SKM-1 (cell line): ENCODE data around the gene CLEC4A.
"Not testable (repeated sequence)": the region's sequence is repeated elsewhere in the genome, so short reads cannot be mapped to it uniquely, and the experiment has no call there.

Experiments used
- DNase-seq: peaks from one replicate; lab custom pipeline; 2025; ENCODE audit not compliant: unreplicated experiment; lab: John Stamatoyannopoulos, UW

Gene CLEC4A

DNA sequence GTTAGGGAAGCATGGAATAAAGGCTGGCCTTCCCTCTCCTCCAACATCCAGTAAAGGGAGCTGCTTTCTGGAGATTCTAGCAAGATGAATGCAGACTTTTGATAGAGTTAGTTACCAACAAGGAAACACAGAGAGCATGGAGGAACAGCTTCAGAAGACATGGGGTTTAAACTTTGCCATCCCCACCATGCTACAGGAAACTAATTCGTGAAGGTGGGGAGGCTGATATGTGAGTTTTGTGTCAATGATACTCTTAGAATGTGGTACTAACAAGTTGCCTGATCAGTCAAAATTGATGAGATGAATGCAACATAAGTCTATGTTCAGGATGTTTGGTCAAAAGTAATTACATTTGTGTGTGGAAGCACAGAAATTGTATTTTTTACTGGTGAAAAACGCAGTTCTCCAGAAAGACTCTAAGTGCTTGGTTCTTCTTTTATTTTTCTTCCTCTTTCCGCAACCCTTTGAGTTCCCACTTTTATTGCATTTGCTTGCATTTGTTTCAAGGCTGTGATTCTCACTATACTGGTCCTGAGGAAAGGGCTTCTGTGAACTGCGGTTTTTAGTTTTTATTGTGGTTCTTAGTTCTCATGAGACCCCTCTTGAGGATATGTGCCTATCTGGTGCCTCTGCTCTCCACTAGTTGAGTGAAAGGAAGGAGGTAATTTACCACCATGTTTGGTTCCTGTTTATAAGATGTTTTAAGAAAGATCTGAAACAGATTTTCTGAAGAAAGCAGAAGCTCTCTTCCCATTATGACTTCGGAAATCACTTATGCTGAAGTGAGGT, at the start of gene CLEC4A:
Gene CLEC4A (plus strand): TSS at position 494 of the 789 bp plus-strand sequence. CDS start 262 bp downstream, at position 756.
- peak; percentile 30 for DNase-seq

DNA sequence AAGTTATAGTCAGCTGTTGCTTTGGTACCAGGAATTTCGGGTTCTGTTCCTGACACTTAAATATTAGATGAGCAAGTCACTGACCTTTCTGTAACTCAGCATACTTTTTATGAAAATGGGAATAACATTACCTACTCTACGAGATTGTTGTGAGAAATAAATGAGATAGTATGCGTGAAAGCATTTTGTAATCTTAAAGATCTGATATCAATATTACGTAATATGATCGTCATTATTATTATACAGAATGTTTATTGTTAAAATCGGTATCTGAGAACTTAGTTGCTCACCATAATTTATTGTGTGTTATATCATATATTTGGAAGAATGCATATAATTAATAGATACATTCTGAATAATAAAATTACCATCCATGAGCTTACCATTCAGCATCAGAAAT, 47.5 kb upstream of the CLEC4A start:
- DNase-seq, result no peak

DNA sequence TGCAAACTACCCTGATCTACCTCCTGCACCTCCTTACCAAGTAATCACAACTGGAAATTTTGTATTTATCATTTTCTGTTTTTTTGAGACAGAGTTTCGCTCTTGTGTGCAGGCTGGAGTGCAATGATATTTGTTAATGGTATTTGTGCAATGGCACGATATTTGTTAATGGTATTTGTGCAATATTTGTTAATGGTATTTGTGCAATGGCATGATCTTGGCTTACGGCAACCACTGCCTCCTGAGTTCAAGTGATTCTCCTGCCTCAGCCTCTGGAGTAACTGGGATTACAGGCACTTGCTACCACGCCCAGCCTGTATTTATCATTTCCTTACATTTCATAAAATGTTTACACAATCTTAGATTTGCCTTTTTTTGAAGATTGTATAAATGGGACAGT, 47.1 kb upstream of the CLEC4A start:
- DNase-seq, result no peak

DNA sequence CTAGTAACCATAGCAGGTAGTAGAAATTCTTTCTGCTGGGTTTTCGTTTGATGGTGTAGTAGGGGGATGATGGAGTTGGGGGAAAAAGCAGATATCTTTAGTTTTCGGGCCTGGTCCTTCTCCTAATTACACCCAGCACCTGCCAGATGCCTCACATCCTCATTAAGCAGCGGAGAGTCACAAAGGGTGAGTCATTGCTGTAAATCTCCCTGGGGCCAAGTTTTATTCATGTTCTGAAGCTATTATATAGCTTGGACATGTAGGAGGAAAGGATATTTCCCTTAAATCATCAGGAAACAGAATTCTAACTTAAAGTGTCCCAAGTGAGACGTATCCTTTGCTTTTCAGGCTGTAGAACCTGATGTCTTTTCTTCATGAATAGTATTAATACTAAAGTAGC, 46.2 kb upstream of the CLEC4A start:
- no peak for DNase-seq

DNA sequence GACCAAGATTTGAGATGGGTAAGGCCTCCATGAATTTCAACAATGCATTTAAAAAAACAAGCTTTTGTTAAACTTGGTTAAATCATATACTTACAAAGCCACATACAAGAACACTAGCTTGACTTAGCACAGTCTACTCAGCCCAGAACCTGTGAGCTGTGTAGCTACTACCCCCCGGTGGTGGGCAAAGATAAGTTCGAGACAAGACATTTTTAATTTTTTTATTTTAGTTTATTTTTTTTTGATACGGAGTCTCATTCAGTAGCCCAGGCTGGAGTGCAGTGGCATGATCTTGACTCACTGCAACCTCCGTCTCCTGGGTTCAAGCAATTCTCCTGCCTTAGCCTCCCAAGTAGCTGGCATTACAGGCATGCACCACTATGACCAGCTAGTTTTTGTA, 45.0 kb upstream of the CLEC4A start:
- no peak for DNase-seq

- no peak for DNase-seq
Observed at GRCh38 chr12:8078916-8079315, 44.5 kb upstream of the CLEC4A start.

DNA sequence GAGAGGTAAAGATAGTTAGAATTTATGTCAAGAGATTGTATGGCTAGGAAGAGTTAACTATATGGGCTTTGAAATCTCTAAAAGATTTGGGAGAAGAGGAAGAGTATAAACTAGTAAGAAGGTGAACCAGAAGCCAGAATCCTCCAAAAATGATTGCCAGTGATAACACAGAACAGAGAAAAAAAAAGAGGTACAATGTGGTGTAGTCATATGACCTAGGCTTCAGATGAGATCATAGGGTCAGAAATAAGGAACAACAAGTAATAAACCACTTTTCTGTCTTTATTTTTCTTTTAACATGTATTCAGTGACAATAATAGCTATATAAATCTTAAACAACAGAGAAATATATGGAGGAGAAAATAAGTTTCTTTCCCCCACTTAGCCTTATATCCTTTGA, 43.3 kb upstream of the CLEC4A start:
- DNase-seq, result no peak

GRCh38 chr12:8081251-8081920, 42.0 kb upstream of the CLEC4A start:
- no peak for DNase-seq

GRCh38 chr12:8082808-8083100, 40.7 kb upstream of the CLEC4A start:
- no peak for DNase-seq

DNA sequence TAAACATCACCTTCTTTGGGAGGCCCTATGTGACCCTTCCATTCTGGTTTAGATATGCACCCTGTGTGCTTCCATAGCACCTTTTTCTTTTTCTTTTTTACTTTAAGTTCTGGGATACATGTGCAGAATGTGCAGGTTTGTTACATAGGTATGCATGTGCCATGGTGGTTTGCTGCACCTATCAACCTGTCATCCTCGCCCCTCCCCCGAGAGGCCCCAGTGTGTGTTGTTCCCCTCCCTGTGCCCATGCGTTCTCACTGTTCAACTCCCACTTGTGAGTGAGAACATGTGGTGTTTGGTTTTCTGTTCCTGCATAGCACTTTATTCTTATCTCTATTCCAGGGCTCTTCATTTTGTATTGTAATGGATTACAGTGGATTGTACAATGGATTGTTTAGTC, 39.1 kb upstream of the CLEC4A start:
- DNase-seq, result not testable (repeated sequence)

DNA sequence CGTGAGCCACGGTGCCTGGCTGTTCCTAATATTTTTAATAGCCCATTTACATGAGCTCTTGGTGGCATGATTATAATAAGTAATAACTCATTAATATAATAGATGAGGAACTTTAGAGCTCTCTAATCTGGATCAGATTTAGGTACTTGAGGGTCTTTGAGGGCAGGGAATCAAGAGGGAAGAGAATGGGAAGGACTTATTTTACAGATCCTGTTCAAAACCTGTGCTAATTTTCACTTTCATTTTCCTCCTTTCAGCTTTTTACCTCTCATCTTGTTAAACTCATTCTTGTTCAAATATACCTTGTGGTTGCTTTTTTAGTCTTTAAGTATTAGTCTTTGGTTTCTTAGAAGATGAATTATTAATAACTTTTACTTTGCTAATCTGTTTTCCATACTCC, 35.8 kb upstream of the CLEC4A start:
- no peak for DNase-seq

DNA sequence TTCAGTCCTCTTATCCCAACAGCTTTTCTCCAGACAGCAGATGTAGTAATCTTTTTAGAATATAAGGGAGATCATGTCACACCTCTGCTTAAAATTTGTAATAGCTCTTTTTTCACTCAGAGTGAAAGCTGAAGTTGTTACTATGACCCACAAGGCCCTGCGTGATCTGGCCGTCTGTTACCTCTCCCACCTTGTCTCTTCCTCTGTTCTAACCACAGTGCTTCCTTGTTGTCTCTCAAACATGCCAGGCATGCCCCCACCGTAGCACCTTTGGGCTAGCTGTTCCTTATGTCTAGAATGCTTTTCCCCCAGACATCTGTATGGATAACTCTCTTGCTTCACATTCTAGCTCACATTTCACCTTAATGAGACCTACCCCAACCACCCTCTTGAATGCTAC, 34.8 kb upstream of the CLEC4A start:
- DNase-seq, result no peak

DNA sequence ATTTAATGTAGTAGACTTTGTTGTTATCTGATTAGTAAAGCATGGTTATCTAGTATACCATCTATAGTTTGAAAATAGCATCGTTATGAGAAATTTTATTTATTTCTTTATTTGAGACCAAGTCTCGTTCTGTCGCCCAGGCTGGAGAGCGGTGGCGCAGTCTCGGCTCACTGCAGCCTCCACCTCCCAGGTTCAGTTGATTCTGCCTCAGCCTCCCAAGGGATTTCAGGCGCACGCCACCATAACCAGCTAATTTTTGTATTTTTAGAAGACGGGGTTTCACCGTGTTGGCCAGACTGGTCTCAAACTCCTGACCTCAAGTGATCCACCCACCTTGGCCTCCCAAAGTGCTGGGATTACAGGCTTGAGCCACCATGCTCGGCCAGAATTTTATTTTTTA, 34.1 kb upstream of the CLEC4A start:
- DNase-seq, result not testable (repeated sequence)

DNA sequence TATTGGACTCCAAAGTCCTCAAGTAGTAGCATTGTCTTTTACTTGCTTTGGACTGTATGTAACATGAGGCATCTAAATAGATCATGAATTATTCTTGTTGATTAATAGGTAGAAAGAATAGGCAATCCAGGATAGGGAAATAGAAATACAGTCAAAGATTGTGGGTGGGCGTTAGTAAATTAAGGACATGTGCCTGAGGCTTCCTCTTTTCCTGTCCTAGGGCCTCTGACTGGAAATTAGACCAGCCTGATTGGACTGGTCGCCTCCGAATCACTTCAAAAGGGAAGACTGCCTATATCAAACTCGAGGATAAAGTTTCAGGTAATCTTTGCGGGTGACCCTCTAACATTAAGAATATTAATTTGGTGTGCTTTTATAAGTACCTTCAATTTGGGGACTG, 33.7 kb upstream of the CLEC4A start:
- DNase-seq, result no peak

DNA sequence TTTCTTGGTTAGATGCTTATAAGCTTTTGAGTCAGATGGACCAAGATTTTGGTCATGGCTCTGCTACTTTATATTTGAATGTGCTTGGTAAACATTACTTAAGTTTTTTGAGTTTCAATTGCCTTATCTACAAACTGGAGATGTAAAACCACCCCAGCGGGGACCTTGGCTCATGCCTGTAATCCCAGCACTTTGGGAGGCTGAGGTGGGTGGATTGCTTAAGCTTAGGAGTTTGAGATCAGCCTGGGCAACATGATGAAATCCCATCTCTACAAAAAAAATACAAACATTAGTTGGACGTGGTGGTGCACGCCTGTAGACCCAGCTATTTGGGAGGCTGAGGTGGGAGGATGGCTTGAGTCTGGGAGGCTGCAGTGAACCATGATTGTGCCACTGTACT, 30.1 kb upstream of the CLEC4A start:
- DNase-seq, result no peak

GRCh38 chr12:8096281-8096915, 27.0 kb upstream of the CLEC4A start:
- no peak for DNase-seq

DNA sequence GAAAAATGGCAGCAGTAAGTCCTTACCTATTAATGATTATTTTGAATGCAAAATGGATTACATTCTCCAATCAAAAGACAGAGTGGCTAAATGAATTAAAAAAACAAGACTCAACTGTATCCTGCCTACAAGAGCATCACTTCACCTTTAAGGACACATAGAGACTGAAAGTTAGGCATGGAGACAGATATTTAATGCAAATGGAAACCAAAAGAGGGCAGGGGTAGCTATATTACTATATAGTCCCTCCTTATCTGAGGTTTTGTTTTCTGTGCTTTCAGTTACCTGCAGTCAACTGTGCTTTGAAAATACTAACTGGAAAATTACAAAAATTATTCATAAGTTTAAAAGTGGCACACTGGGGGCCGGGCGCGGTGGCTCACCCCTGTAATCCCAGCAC, 24.2 kb upstream of the CLEC4A start:
- no peak for DNase-seq

GRCh38 chr12:8108808-8109398, 14.5 kb upstream of the CLEC4A start:
- DNase-seq, result no peak

DNA sequence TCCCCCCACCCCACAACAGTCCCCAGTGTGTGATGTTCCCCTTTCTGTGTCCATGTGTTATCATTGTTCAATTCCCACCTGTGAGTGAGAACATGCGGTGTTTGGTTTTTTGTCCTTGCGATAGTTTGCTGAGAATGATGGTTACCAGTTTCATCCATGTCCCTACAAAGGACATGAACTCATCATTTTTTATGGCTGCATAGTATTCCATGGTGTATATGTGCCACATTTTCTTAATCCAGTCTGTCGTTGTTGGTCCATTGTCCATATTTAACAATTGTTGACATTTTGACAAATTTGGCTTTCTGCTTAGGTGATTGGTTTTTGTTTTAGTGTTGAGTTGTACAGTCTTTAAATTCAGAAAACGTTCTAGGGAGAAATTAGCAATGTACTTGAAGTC, 10.3 kb upstream of the CLEC4A start:
- DNase-seq, result not testable (repeated sequence)

- DNase-seq, result no peak
Observed at GRCh38 chr12:8120072-8120713, 3.2 kb upstream of the CLEC4A start.

GRCh38 chr12:8127138-8127537, 3.7 kb downstream of the CLEC4A start:
- no peak for DNase-seq
